ENCODE results near the gene ITIH1.

The ITIH1 gene

DNA sequence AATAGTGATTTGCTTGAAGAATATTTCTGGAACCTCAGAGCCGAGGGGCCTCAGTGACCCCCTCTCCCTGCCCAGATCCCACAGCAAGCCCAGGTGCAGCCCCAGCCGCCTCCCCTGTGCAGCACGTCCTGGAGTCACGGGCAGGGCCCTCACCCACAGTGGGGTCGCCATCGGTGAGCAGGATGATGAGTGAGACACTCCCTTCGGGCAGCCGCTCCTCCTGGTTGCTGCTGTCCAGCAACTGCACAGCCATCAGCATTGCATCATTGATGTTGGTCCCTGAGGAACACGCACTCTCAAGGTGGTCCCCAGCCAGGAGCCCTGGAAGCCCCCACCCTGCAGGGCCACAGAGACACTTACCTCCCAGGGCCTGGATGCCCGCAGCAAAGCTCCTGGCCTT lies 46.6 kb downstream of the ITIH1 start:
- no peak for DNase-seq (ENCODE audit: low spot score)
- H3K4me3 ChIP-seq: no peak overlapping the region
- TF ChIP-seq, protein P1, sequence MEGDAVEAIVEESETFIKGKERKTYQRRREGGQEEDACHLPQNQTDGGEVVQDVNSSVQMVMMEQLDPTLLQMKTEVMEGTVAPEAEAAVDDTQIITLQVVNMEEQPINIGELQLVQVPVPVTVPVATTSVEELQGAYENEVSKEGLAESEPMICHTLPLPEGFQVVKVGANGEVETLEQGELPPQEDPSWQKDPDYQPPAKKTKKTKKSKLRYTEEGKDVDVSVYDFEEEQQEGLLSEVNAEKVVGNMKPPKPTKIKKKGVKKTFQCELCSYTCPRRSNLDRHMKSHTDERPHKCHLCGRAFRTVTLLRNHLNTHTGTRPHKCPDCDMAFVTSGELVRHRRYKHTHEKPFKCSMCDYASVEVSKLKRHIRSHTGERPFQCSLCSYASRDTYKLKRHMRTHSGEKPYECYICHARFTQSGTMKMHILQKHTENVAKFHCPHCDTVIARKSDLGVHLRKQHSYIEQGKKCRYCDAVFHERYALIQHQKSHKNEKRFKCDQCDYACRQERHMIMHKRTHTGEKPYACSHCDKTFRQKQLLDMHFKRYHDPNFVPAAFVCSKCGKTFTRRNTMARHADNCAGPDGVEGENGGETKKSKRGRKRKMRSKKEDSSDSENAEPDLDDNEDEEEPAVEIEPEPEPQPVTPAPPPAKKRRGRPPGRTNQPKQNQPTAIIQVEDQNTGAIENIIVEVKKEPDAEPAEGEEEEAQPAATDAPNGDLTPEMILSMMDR (IDR thresholded peaks at IDR 0.05): no peak
- H3K27ac ChIP-seq: no peak overlapping the region

DNA sequence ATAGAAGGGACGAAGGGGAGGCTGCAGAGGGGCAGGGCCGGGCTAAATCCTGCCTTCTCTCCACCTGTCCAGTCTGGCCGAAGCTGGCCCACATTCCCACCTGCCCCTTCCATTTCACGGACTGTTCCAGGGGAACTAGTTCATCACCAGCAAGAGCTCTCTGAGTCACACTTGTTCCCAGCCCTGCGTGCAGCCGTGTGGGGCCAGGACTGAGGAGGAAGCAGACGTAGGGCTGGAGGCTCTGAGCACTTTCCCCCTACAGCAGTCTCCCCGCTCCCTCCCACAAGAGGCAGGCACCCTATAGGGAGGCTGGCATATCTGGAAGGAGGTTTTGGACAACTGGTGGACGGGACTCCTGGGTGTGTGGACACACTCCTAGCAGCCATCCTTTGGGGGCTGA lies 50.0 kb downstream of the ITIH1 start:
- H3K27ac ChIP-seq: peak overlapping the region in 1 of 2 donors; percentile 26
- DNase-seq (ENCODE audit: low spot score): no peak
- TF ChIP-seq, protein P1 (IDR thresholded peaks at IDR 0.05): no peak
- H3K4me3 ChIP-seq: no peak overlapping the region

- TF ChIP-seq, protein P1 (IDR thresholded peaks at IDR 0.05): no peak
- H3K4me3 ChIP-seq: no peak overlapping the region
- DNase-seq (ENCODE audit: low spot score): no peak
- H3K27ac ChIP-seq: peak overlapping the region in 1 of 2 donors; percentile 26
These were observed 50.5 kb downstream of the ITIH1 start for GRCh38 chr3:52827866-52828376.

DNA sequence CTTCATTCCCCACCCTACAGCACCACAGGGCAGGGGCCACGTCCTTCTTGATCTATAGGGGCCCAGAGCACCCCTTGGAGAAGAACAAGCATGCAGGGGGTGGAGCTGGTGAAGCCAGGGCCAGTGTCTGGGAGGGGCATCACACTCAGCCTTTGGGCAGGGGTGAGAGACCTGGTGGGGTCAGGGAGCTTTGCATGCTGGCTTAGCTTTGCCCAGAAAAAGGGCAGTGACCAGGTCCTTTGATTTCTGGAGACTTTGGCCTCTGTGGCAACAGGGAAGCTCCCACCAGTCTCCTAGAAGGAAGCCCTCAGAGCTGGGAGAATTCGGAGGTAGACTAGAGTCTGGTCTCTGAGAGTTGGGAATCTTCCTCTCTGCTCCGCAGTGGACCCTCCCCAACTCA lies 52.1 kb downstream of the ITIH1 start:
- no peak for DNase-seq (ENCODE audit: low spot score)
- H3K27ac ChIP-seq: peak overlapping the region in 1 of 2 donors; percentile 97
- TF ChIP-seq, protein P1 (IDR thresholded peaks at IDR 0.05): no peak
- peak overlapping the region; percentile 71 for H3K4me3 ChIP-seq

GRCh38 chr3:52829906-52830463 lies 52.6 kb downstream of the ITIH1 start:
- H3K27ac ChIP-seq: peak overlapping the region; percentile 93 to 97
- no peak for DNase-seq (ENCODE audit: low spot score)
- H3K4me3 ChIP-seq: peak overlapping the region; percentile 71
- TF ChIP-seq, protein P1 (IDR thresholded peaks at IDR 0.05): no peak

- TF ChIP-seq, protein P1 (IDR thresholded peaks at IDR 0.05): no peak
- DNase-seq (ENCODE audit: low spot score): no peak
- H3K27ac ChIP-seq: peak within 1 kb of the TSS; percentile 93 to 97
- H3K4me3 ChIP-seq: peak within 1 kb of the TSS; percentile 71
These were observed 53.3 kb downstream of the ITIH1 start, which contains the start of gene ITIH4 for GRCh38 chr3:52830535-52831258. TSS of gene ITIH4 (minus strand) at chr3:52830672. CDS start at chr3:52830642, 30 bp downstream.
